ENCODE data around the gene PAN2.
A peak's percentile ranks its signal among the peaks of the same experiment; 100 is the strongest.
"Not testable (repeated sequence)": the region's sequence is repeated elsewhere in the genome, so short reads cannot be mapped to it uniquely, and the experiment has no call there.

Gene PAN2

GRCh38 chr12:56272468-56272867 is 61.3 kb downstream of the PAN2 start:
- not testable (repeated sequence) for DNase-seq

GRCh38 chr12:56271031-56271430 is 62.8 kb downstream of the PAN2 start:
- DNase-seq = peak in 1 of 58 donors; percentile 16

GRCh38 chr12:56267443-56268071 is 66.2 kb downstream of the PAN2 start:
- DNase-seq = peak in 2 of 58 donors; percentile 20 to 40

- peak; percentile 27 to 91 (median 81) for DNase-seq
These were observed 66.9 kb downstream of the PAN2 start, which contains the start of gene COQ10A for GRCh38 chr12:56266693-56267442. Gene COQ10A, plus strand, starts transcription at chr12:56266942. Its CDS starts 177 bp downstream, at chr12:56267119.

Measured in anterior cingulate cortex (tissue), 58 donors.